ENCODE measurements around the gene ETNK1.
"Not testable (repeated sequence)": the region's sequence is repeated elsewhere in the genome, so short reads cannot be mapped to it uniquely, and the experiment has no call there.

ETNK1 gene

GRCh38 chr12:22624870-22625761 is at the start of gene ETNK1:
Gene ETNK1, plus strand, starts transcription at chr12:22625171. Its CDS starts 260 bp downstream, at chr12:22625431.
- peak; percentile 77 for DNase-seq (ENCODE audit: low spot score)

- no peak for DNase-seq (ENCODE audit: low spot score)
These were observed 48.9 kb upstream of the ETNK1 start for GRCh38 chr12:22576065-22576464.

GRCh38 chr12:22576473-22576872 is 48.5 kb upstream of the ETNK1 start:
- DNase-seq (ENCODE audit: low spot score), result no peak

- no peak for DNase-seq (ENCODE audit: low spot score)
These were observed 47.3 kb upstream of the ETNK1 start for GRCh38 chr12:22577667-22578066.

GRCh38 chr12:22578328-22578727 is 46.6 kb upstream of the ETNK1 start:
- DNase-seq (ENCODE audit: low spot score), result no peak

- peak; percentile 12 for DNase-seq (ENCODE audit: low spot score)
These were observed 36.2 kb upstream of the ETNK1 start for GRCh38 chr12:22588817-22589216.

- DNase-seq (ENCODE audit: low spot score), result no peak
These were observed 31.1 kb upstream of the ETNK1 start for GRCh38 chr12:22593864-22594263.

- not testable (repeated sequence) for DNase-seq (ENCODE audit: low spot score)
These were observed 27.4 kb upstream of the ETNK1 start for GRCh38 chr12:22597539-22597938.

GRCh38 chr12:22598141-22598762 is 26.7 kb upstream of the ETNK1 start:
- DNase-seq (ENCODE audit: low spot score), result no peak

GRCh38 chr12:22598763-22599161 is 26.2 kb upstream of the ETNK1 start:
- DNase-seq (ENCODE audit: low spot score), result peak; percentile 9

GRCh38 chr12:22600181-22600580 is 24.8 kb upstream of the ETNK1 start:
- DNase-seq (ENCODE audit: low spot score), result no peak

GRCh38 chr12:22609501-22609900 is 15.5 kb upstream of the ETNK1 start:
- DNase-seq (ENCODE audit: low spot score), result no peak

GRCh38 chr12:22610131-22610530 is 14.8 kb upstream of the ETNK1 start:
- no peak for DNase-seq (ENCODE audit: low spot score)

GRCh38 chr12:22612822-22613221 is 12.1 kb upstream of the ETNK1 start:
- not testable (repeated sequence) for DNase-seq (ENCODE audit: low spot score)

GRCh38 chr12:22615963-22616501 is 8.9 kb upstream of the ETNK1 start:
- DNase-seq (ENCODE audit: low spot score), result no peak

- DNase-seq (ENCODE audit: low spot score), result no peak
These were observed 7.3 kb upstream of the ETNK1 start for GRCh38 chr12:22617630-22618029.

- peak; percentile 55 for DNase-seq (ENCODE audit: low spot score)
These were observed 462 bp upstream of the ETNK1 start for GRCh38 chr12:22624548-22624869.

GRCh38 chr12:22625762-22626294 is 857 bp downstream of the ETNK1 start:
- peak; percentile 25 for DNase-seq (ENCODE audit: low spot score)

GRCh38 chr12:22626406-22626805 is 1.4 kb downstream of the ETNK1 start:
- no peak for DNase-seq (ENCODE audit: low spot score)

- no peak for DNase-seq (ENCODE audit: low spot score)
These were observed 2.4 kb downstream of the ETNK1 start for GRCh38 chr12:22627371-22627770.

GRCh38 chr12:22628228-22628627 is 3.3 kb downstream of the ETNK1 start:
- no peak for DNase-seq (ENCODE audit: low spot score)

GRCh38 chr12:22631863-22632463 is 7.0 kb downstream of the ETNK1 start:
- DNase-seq (ENCODE audit: low spot score), result no peak

- no peak for DNase-seq (ENCODE audit: low spot score)
These were observed 9.9 kb downstream of the ETNK1 start for GRCh38 chr12:22634883-22635282.
